ENCODE results near the gene RPS24. TPM values are rescaled to one million over a fixed set of nuclear protein-coding genes. Genes with fewer than 3 reads are reported as not detected.

The RPS24 gene
- total RNA-seq, 1 experiment from 2014 or later, result 1,553 TPM

DNA sequence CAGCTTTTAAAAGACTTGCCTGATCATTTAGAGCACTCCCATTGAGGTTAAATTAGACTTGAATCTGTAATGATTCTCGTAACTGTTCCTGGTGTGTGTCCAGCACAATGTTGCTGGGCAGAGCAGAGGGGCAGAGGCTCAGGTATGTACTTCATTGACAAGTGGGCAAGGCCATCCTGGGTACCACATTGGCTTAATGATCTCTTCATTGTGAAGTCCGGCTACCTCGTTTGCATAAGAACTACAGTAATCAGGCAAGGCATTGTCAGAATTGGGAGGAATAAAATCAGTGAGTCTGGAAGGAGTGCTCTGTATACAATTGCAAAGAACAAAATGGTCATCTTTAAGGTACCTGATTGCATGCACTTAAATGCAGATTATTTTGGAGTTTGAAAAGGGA lies 6.1 kb downstream of the RPS24 start:
- ChIA-PET CTCF (no interaction called here), POLR2A (ENCODE audit: low non-redundant PET) (no interaction called here)
- no peaks in the 10 kb centered on the region for H3K27me3 ChIP-seq (replicated peaks; ENCODE audit: insufficient read depth, low read depth, low read length, poor library complexity)
- BruUV-seq (replicated peaks), result no TSS peak
- H3K9me3 ChIP-seq (ENCODE audit: low read depth, low read length, poor library complexity, severe bottlenecking), result no peaks in the 10 kb centered on the region
- intact Hi-C loops (cut with micrococcal nuclease; ENCODE audit: unreplicated experiment), result loop anchor here (5.0 to 10.0 kb wide), 2 partner anchors 95 to 1028 kb away; partner anchors contain the start of gene ZMIZ1
- TF ChIP-seq, protein P1, sequence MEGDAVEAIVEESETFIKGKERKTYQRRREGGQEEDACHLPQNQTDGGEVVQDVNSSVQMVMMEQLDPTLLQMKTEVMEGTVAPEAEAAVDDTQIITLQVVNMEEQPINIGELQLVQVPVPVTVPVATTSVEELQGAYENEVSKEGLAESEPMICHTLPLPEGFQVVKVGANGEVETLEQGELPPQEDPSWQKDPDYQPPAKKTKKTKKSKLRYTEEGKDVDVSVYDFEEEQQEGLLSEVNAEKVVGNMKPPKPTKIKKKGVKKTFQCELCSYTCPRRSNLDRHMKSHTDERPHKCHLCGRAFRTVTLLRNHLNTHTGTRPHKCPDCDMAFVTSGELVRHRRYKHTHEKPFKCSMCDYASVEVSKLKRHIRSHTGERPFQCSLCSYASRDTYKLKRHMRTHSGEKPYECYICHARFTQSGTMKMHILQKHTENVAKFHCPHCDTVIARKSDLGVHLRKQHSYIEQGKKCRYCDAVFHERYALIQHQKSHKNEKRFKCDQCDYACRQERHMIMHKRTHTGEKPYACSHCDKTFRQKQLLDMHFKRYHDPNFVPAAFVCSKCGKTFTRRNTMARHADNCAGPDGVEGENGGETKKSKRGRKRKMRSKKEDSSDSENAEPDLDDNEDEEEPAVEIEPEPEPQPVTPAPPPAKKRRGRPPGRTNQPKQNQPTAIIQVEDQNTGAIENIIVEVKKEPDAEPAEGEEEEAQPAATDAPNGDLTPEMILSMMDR (conservative IDR thresholded peaks at IDR 0.05; ENCODE audit: low read depth, low read length), result no peak
- TF ChIP-seq EZH2 (IDR thresholded peaks at IDR 0.05; ENCODE audit: borderline replicate concordance, low read depth, low read length, poor library complexity, severe bottlenecking), result no peak
- peaks cover 56% of the 10 kb centered on the region for H3K4me1 ChIP-seq (ENCODE audit: insufficient read depth, low read length, poor library complexity, severe bottlenecking)
- peaks cover 79% of the 10 kb centered on the region for H3K36me3 ChIP-seq (ENCODE audit: insufficient read depth, low read length, poor library complexity, severe bottlenecking)
- H3K27ac ChIP-seq (ENCODE audit: low read depth, low read length, poor library complexity, severe bottlenecking), result no peak overlapping the region
- DNase-seq (ENCODE audit: low spot score), result no peak
- H3K4me3 ChIP-seq (ENCODE audit: low read depth, low read length, poor library complexity, severe bottlenecking), result no peak overlapping the region

GRCh38 chr10:78041170-78042057 lies 7.8 kb downstream of the RPS24 start:
- TF ChIP-seq, protein P1 (conservative IDR thresholded peaks at IDR 0.05; ENCODE audit: low read depth, low read length), result no peak
- TF ChIP-seq EZH2 (IDR thresholded peaks at IDR 0.05; ENCODE audit: borderline replicate concordance, low read depth, low read length, poor library complexity, severe bottlenecking), result no peak
- ChIA-PET POLR2A (ENCODE audit: low non-redundant PET) (interaction anchor here (0.5 kb wide), 1 partner anchor 1167 kb away, joined by 3 read pairs; no protein-coding TSS in a partner anchor), CTCF (no interaction called here)
- intact Hi-C loops (cut with micrococcal nuclease; ENCODE audit: unreplicated experiment), result loop anchor here (5.0 to 10.0 kb wide), 2 partner anchors 93 to 1026 kb away; partner anchors contain the start of gene ZMIZ1
- no TSS peak for BruUV-seq (replicated peaks)
- DNase-seq (ENCODE audit: low spot score), result no peak
- no peaks in the 10 kb centered on the region for H3K9me3 ChIP-seq (ENCODE audit: low read depth, low read length, poor library complexity, severe bottlenecking)
- peak overlapping the region; percentile 27 for H3K27ac ChIP-seq (ENCODE audit: low read depth, low read length, poor library complexity, severe bottlenecking)
- H3K4me1 ChIP-seq (ENCODE audit: insufficient read depth, low read length, poor library complexity, severe bottlenecking), result peaks cover 39% of the 10 kb centered on the region
- H3K36me3 ChIP-seq (ENCODE audit: insufficient read depth, low read length, poor library complexity, severe bottlenecking), result peaks cover 63% of the 10 kb centered on the region
- H3K4me3 ChIP-seq (ENCODE audit: low read depth, low read length, poor library complexity, severe bottlenecking), result no peak overlapping the region
- no peaks in the 10 kb centered on the region for H3K27me3 ChIP-seq (replicated peaks; ENCODE audit: insufficient read depth, low read depth, low read length, poor library complexity)

- peak overlapping the region; percentile 40 for H3K27ac ChIP-seq (ENCODE audit: low read depth, low read length, poor library complexity, severe bottlenecking)
These were observed 8.5 kb downstream of the RPS24 start for GRCh38 chr10:78042058-78042751.

More at GRCh38 chr10:78042058-78042751, 8.5 kb downstream of the RPS24 start:
- peaks cover 55% of the 10 kb centered on the region for H3K36me3 ChIP-seq (ENCODE audit: insufficient read depth, low read length, poor library complexity, severe bottlenecking)
- H3K27me3 ChIP-seq (replicated peaks; ENCODE audit: insufficient read depth, low read depth, low read length, poor library complexity), result no peaks in the 10 kb centered on the region
- CTCF ChIA-PET, result no interaction called here
- POLR2A ChIA-PET (ENCODE audit: low non-redundant PET), result no interaction called here
- intact Hi-C loops (cut with micrococcal nuclease; ENCODE audit: unreplicated experiment), result loop anchor here (5.0 to 10.0 kb wide), 2 partner anchors 93 to 1025 kb away; partner anchors contain the start of gene ZMIZ1
- BruUV-seq (replicated peaks), result no TSS peak
- H3K4me3 ChIP-seq (ENCODE audit: low read depth, low read length, poor library complexity, severe bottlenecking), result no peak overlapping the region
- H3K4me1 ChIP-seq (ENCODE audit: insufficient read depth, low read length, poor library complexity, severe bottlenecking), result peaks cover 32% of the 10 kb centered on the region
- TF ChIP-seq, protein P1 (conservative IDR thresholded peaks at IDR 0.05; ENCODE audit: low read depth, low read length), result no peak
- TF ChIP-seq EZH2 (IDR thresholded peaks at IDR 0.05; ENCODE audit: borderline replicate concordance, low read depth, low read length, poor library complexity, severe bottlenecking), result no peak
- no peaks in the 10 kb centered on the region for H3K9me3 ChIP-seq (ENCODE audit: low read depth, low read length, poor library complexity, severe bottlenecking)
- no peak for DNase-seq (ENCODE audit: low spot score)

Data from A673 (cell line).